Neural cell (in vitro differentiated cells): ENCODE data around the gene ORM2. TPM values are rescaled to one million over a fixed set of nuclear protein-coding genes. Genes with fewer than 3 reads are reported as not detected.

ENCODE experiments used
- H2AFZ ChIP-seq: fragments of 200-600, 300-800 bp; sonication (generic), shearing (Covaris generic); 2 replicates; pipeline ENCODE4 v1.6.0; 2014; ENCODE audit warnings: low read depth, mild to moderate bottlenecking, antibody characterized with exemption, low read length, moderate library complexity
- H3F3A ChIP-seq: fragments of 200-600 bp; shearing (Covaris generic); 2 replicates; pipeline ENCODE4 v1.6.1; 2016; ENCODE audit warnings: mild to moderate bottlenecking, moderate library complexity, mixed read lengths, antibody characterized with exemption, low read length; ENCODE audit not compliant: insufficient read depth, poor library complexity, severe bottlenecking
- H3K27ac ChIP-seq: fragments of 200-600, 300-800 bp; sonication (generic), shearing (Covaris generic); 2 replicates; pipeline ENCODE4 v1.5.1; 2014; ENCODE audit warnings: mild to moderate bottlenecking, low read length, moderate library complexity
- H3K27me3 ChIP-seq: fragments of 300-800, 200-600 bp; sonication (generic), shearing (Covaris generic); 2 replicates; pipeline ENCODE4 v1.6.0; 2014; ENCODE audit warnings: mild to moderate bottlenecking, low read depth, low read length, moderate library complexity; ENCODE audit not compliant: insufficient read depth
- H3K36me3 ChIP-seq: fragments of 300-800, 200-600 bp; sonication (generic), shearing (Covaris generic); 2 replicates; pipeline ENCODE4 v1.5.1; 2014; ENCODE audit warnings: mild to moderate bottlenecking, antibody characterized with exemption, low read length, moderate library complexity; ENCODE audit not compliant: insufficient read depth
- H3K4me2 ChIP-seq: fragments of 300-800, 200-600 bp; sonication (generic), shearing (Covaris generic); 2 replicates; pipeline ENCODE4 v1.6.0; 2014; ENCODE audit warnings: mild to moderate bottlenecking, low read length
- H3K4me3 ChIP-seq: fragments of 300-800, 200-600 bp; sonication (generic), shearing (Covaris generic); 2 replicates; pipeline ENCODE4 v1.5.1; 2014; ENCODE audit warnings: mild to moderate bottlenecking, low read length, moderate library complexity
- H3K79me2 ChIP-seq: fragments of 200-600 bp; shearing (Covaris generic); replicated peaks from 2 replicates; pipeline ENCODE4 v1.6.0; 2014; ENCODE audit warnings: mild to moderate bottlenecking, low read length, moderate library complexity; ENCODE audit not compliant: insufficient read depth
- H3K9ac ChIP-seq: fragments of 300-800, 200-600 bp; sonication (generic), shearing (Covaris generic); 2 replicates; pipeline ENCODE4 v1.6.1; 2016; ENCODE audit warnings: mild to moderate bottlenecking, low read length, mixed read lengths
- H3K9me2 ChIP-seq: fragments of 200-600 bp; shearing (Covaris generic); 2 replicates; pipeline ENCODE4 v1.6.1; 2016; ENCODE audit warnings: mild to moderate bottlenecking, low read length, mixed read lengths; ENCODE audit not compliant: insufficient read depth
- H3K9me3 ChIP-seq: fragments of 200-600, 300-800 bp; sonication (generic), shearing (Covaris generic); 2 replicates; pipeline ENCODE4 v1.6.1; 2016; ENCODE audit warnings: mild to moderate bottlenecking, mixed run types, low read length, moderate library complexity, mixed read lengths
- H4K20me1 ChIP-seq: fragments of 200-600 bp; shearing (Covaris generic); 2 replicates; pipeline ENCODE4 v1.6.1; 2016; ENCODE audit warnings: mild to moderate bottlenecking, mixed run types; ENCODE audit not compliant: insufficient read depth
- CTCF ChIP-seq: fragments of 450-650 bp; IDR thresholded peaks from 2 replicates; pipeline ENCODE4 v1.5.1; 2014; ENCODE audit warnings: antibody characterized with exemption, mild to moderate bottlenecking, moderate library complexity; ENCODE audit not compliant: poor library complexity, severe bottlenecking
- EP300 ChIP-seq: fragments of 450-650 bp; conservative IDR thresholded peaks from 2 replicates; pipeline ENCODE4 v1.6.1; 2014; ENCODE audit warnings: antibody characterized with exemption, mild to moderate bottlenecking, moderate library complexity; ENCODE audit not compliant: poor library complexity, severe bottlenecking
- EZH2 ChIP-seq: fragments of 200-600, 300-800 bp; shearing (Covaris generic), sonication (generic); IDR thresholded peaks from 2 replicates; pipeline ENCODE4 v1.6.1; 2014; ENCODE audit warnings: antibody characterized with exemption, low read length, borderline replicate concordance, mild to moderate bottlenecking; ENCODE audit not compliant: insufficient read depth, poor library complexity, severe bottlenecking
- MXI1 ChIP-seq: fragments of 450-650 bp; conservative IDR thresholded peaks from 2 replicates; pipeline ENCODE4 v1.6.1; 2014; ENCODE audit warnings: antibody characterized with exemption, mild to moderate bottlenecking; ENCODE audit not compliant: poor library complexity, severe bottlenecking
- POLR2AphosphoS5 ChIP-seq: IDR thresholded peaks from 2 replicates; pipeline ENCODE4 v1.6.1; 2012
- RAD21 ChIP-seq: fragments of 450-650 bp; conservative IDR thresholded peaks from 2 replicates; pipeline ENCODE4 v1.6.1; 2014; ENCODE audit warnings: antibody characterized with exemption, mild to moderate bottlenecking, moderate library complexity
- REST ChIP-seq: IDR thresholded peaks from 2 replicates; pipeline ENCODE4 v1.6.1; 2012; ENCODE audit warnings: borderline replicate concordance
- SMC3 ChIP-seq: fragments of 450-650 bp; conservative IDR thresholded peaks from 2 replicates; pipeline ENCODE4 v1.6.1; 2014; ENCODE audit warnings: antibody characterized with exemption, mild to moderate bottlenecking, moderate library complexity; ENCODE audit not compliant: poor library complexity
- TAF1 ChIP-seq: IDR thresholded peaks from 2 replicates; pipeline ENCODE4 v1.6.1; 2012; ENCODE audit warnings: low read depth
- polyA plus RNA-seq: library from polyadenylated mRNA; depleted of rRNA; stranded (reverse); fragments of >200 nt; gene quantifications from 2 replicates; pipeline ENCODE4 v1.2.3, GENCODE V29; 2014

ORM2 gene
- polyA plus RNA-seq, 1 donor from 2014 or later: not detected

- Histone ChIP-seq H3K79me2 (no peaks in the 10 kb centered on the region), H2AFZ (no peak overlapping the region), H3K27me3 (no peaks in the 10 kb centered on the region), H3K9ac (no peak overlapping the region), H3K27ac (no peak overlapping the region), H3F3A (no peaks in the 10 kb centered on the region), H3K9me3 (peaks cover 3% of the 10 kb centered on the region), H3K4me3 (no peak overlapping the region), H3K4me2 (no peak overlapping the region), H3K36me3 (no peaks in the 10 kb centered on the region), H4K20me1 (no peaks in the 10 kb centered on the region), H3K9me2 (no peaks in the 10 kb centered on the region)
- TF ChIP-seq EZH2 (no peak), CTCF (no peak), TAF1 (no peak), SMC3 (no peak), EP300 (no peak), RAD21 (no peak), MXI1 (no peak)
Measured at GRCh38 chr9:114294664-114295063, 35.0 kb upstream of the ORM2 start.

- Histone ChIP-seq H3K4me3 (no peak overlapping the region), H3K9me3 (peaks cover 3% of the 10 kb centered on the region), H3F3A (no peaks in the 10 kb centered on the region), H3K27me3 (no peaks in the 10 kb centered on the region), H3K79me2 (no peaks in the 10 kb centered on the region), H3K9me2 (no peaks in the 10 kb centered on the region), H2AFZ (no peak overlapping the region), H4K20me1 (no peaks in the 10 kb centered on the region), H3K27ac (no peak overlapping the region), H3K4me2 (no peak overlapping the region), H3K9ac (no peak overlapping the region), H3K36me3 (no peaks in the 10 kb centered on the region)
- TF ChIP-seq EZH2 (no peak), REST (no peak), RAD21 (no peak), EP300 (no peak), MXI1 (no peak), SMC3 (no peak), POLR2AphosphoS5 (no peak), CTCF (no peak), TAF1 (no peak)
Measured at GRCh38 chr9:114296338-114296737, 33.3 kb upstream of the ORM2 start.
